Left ventricle myocardium superior (tissue), 1 donor: ENCODE data around the gene SLC38A11. TPM values are rescaled to one million over a fixed set of nuclear protein-coding genes. Genes with fewer than 3 reads are reported as not detected.
"Not testable (repeated sequence)": the region's sequence is repeated elsewhere in the genome, so short reads cannot be mapped to it uniquely, and the experiment has no call there.

Source experiments
- ATAC-seq: fragments of 200-7000 bp; cut with Tn5 transposase; one replicate; pipeline ENCODE4 v1.9.1; 2020; ENCODE audit warnings: mild to moderate bottlenecking, moderate library complexity
- DNase-seq: peaks from one replicate; pipeline ENCODE4 v3.0.0-alpha.2; 2020
- intact Hi-C: fragments of 100-400 bp; cut with micrococcal nuclease; formaldehyde crosslinking; loops from one replicate; pipeline ENCODE4 v1.11.0; 2022
- total RNA-seq: library from RNA; stranded (reverse); fragmentation: NEBNext Ultra II Directional; extraction: Animal tissue kit (Norgen Biotek cat#: 25700); gene quantifications from one replicate; pipeline ENCODE4 v1.2.1, GENCODE V29; 2021
- donor health status: DM: no; HTN: yes; CAD: no; lungs with severe emphysema.

Gene SLC38A11
- total RNA-seq, 1 donor from 2014 or later: 1.0 TPM

- DNase-seq, ATAC-seq, intact Hi-C loops: not testable (repeated sequence)
Observed at GRCh38 chr2:164859906-164860693, 95.2 kb downstream of the SLC38A11 start.

- ATAC-seq (no peak), DNase-seq (no peak)
- intact Hi-C loops: no loop called here
Observed at GRCh38 chr2:164859251-164859818, 96.0 kb downstream of the SLC38A11 start.

- no peak for DNase-seq
- intact Hi-C loops: no loop called here
- no peak for ATAC-seq
Observed at GRCh38 chr2:164852086-164852485, 103.2 kb downstream of the SLC38A11 start.

- DNase-seq: no peak
- intact Hi-C loops: no loop called here
- no peak for ATAC-seq
Observed at GRCh38 chr2:164850235-164850634, 105.1 kb downstream of the SLC38A11 start.

- no peak for ATAC-seq
- intact Hi-C loops: no loop called here
- DNase-seq: no peak
Observed at GRCh38 chr2:164849506-164849905, 105.8 kb downstream of the SLC38A11 start.

GRCh38 chr2:164847981-164848741, 107.2 kb downstream of the SLC38A11 start:
- intact Hi-C loops: no loop called here
- DNase-seq (no peak), ATAC-seq (no peak)

- no peak for ATAC-seq
- intact Hi-C loops: no loop called here
Observed at GRCh38 chr2:164847291-164847690, 108.0 kb downstream of the SLC38A11 start.

GRCh38 chr2:164846276-164846675, 109.0 kb downstream of the SLC38A11 start:
- ATAC-seq (no peak), DNase-seq (no peak)
- intact Hi-C loops: no loop called here

More at GRCh38 chr2:164847291-164847690, 108.0 kb downstream of the SLC38A11 start:
- no peak for DNase-seq

Other genes starting within 250 kb of the SLC38A11 start
- gene COBLL1, start 113.7 kb downstream of the SLC38A11 start, total RNA-seq: 17.0 TPM
- gene SCN3A, start 248.5 kb upstream of the SLC38A11 start, total RNA-seq: 0.84 TPM